Measurements from ENCODE around the gene ISM1. TPM values are rescaled to one million over a fixed set of nuclear protein-coding genes. Genes with fewer than 3 reads are reported as not detected.

ISM1 gene
- total RNA-seq, 1 experiment from 2014 or later = not detected

GRCh38 chr20:13285408-13285807 lies 64.3 kb downstream of the ISM1 start:
- Histone ChIP-seq H3K4me3 (no peak overlapping the region), H3K36me3 (no peaks in the 10 kb centered on the region), H3K27me3 (no peaks in the 10 kb centered on the region), H3K9me3 (no peaks in the 10 kb centered on the region)
- DNase-seq = no peak

GRCh38 chr20:13286052-13286451 lies 65.0 kb downstream of the ISM1 start:
- H3K4me3 ChIP-seq = no peak overlapping the region
- no peaks in the 10 kb centered on the region for H3K27me3 ChIP-seq
- DNase-seq = no peak
- H3K9me3 ChIP-seq = no peaks in the 10 kb centered on the region
- no peaks in the 10 kb centered on the region for H3K36me3 ChIP-seq

GRCh38 chr20:13286607-13287006 lies 65.5 kb downstream of the ISM1 start:
- Histone ChIP-seq H3K27me3 (no peaks in the 10 kb centered on the region), H3K4me3 (no peak overlapping the region), H3K36me3 (no peaks in the 10 kb centered on the region), H3K9me3 (no peaks in the 10 kb centered on the region)
- DNase-seq = no peak

GRCh38 chr20:13288357-13288756 lies 67.3 kb downstream of the ISM1 start:
- H3K27me3 ChIP-seq = no peaks in the 10 kb centered on the region
- no peaks in the 10 kb centered on the region for H3K9me3 ChIP-seq
- DNase-seq = no peak
- no peak overlapping the region for H3K4me3 ChIP-seq
- H3K36me3 ChIP-seq = no peaks in the 10 kb centered on the region

GRCh38 chr20:13289031-13289430 lies 68.0 kb downstream of the ISM1 start:
- H3K27me3 ChIP-seq = no peaks in the 10 kb centered on the region
- DNase-seq = no peak
- no peaks in the 10 kb centered on the region for H3K9me3 ChIP-seq
- no peaks in the 10 kb centered on the region for H3K36me3 ChIP-seq
- H3K4me3 ChIP-seq = no peak overlapping the region

GRCh38 chr20:13290724-13291123 lies 69.7 kb downstream of the ISM1 start:
- Histone ChIP-seq H3K36me3 (no peaks in the 10 kb centered on the region), H3K4me3 (no peak overlapping the region), H3K9me3 (no peaks in the 10 kb centered on the region), H3K27me3 (no peaks in the 10 kb centered on the region)
- DNase-seq = no peak

- no peaks in the 10 kb centered on the region for H3K9me3 ChIP-seq
- H3K27me3 ChIP-seq = no peaks in the 10 kb centered on the region
- DNase-seq = no peak
- no peak overlapping the region for H3K4me3 ChIP-seq
- H3K36me3 ChIP-seq = no peaks in the 10 kb centered on the region
Observed at GRCh38 chr20:13291157-13291556, 70.1 kb downstream of the ISM1 start.

GRCh38 chr20:13292201-13292885 lies 71.3 kb downstream of the ISM1 start:
- Histone ChIP-seq H3K9me3 (no peaks in the 10 kb centered on the region), H3K27me3 (no peaks in the 10 kb centered on the region), H3K36me3 (no peaks in the 10 kb centered on the region), H3K4me3 (no peak overlapping the region)
- DNase-seq = no peak

- Histone ChIP-seq H3K9me3 (no peaks in the 10 kb centered on the region), H3K27me3 (no peaks in the 10 kb centered on the region), H3K4me3 (no peak overlapping the region), H3K36me3 (no peaks in the 10 kb centered on the region)
- DNase-seq = no peak
Observed at GRCh38 chr20:13294522-13294921, 73.4 kb downstream of the ISM1 start.

- Histone ChIP-seq H3K9me3 (no peaks in the 10 kb centered on the region), H3K4me3 (no peak overlapping the region), H3K27me3 (no peaks in the 10 kb centered on the region; the same call in 1 of the 2 replicates)
Observed at GRCh38 chr20:13295637-13296036, 74.6 kb downstream of the ISM1 start.

GRCh38 chr20:13296070-13296469 lies 75.0 kb downstream of the ISM1 start:
- no peak for DNase-seq
- H3K36me3 ChIP-seq = no peaks in the 10 kb centered on the region
- H3K27me3 ChIP-seq = no peaks in the 10 kb centered on the region; the same call in 1 of the 2 replicates
- H3K9me3 ChIP-seq = no peaks in the 10 kb centered on the region
- no peak overlapping the region for H3K4me3 ChIP-seq

More at GRCh38 chr20:13295637-13296036, 74.6 kb downstream of the ISM1 start:
- DNase-seq = no peak
- H3K36me3 ChIP-seq = no peaks in the 10 kb centered on the region

GRCh38 chr20:13297147-13297899 lies 76.2 kb downstream of the ISM1 start:
- Histone ChIP-seq H3K27me3 (no peaks in the 10 kb centered on the region; the same call in 1 of the 2 replicates), H3K9me3 (no peaks in the 10 kb centered on the region), H3K36me3 (no peaks in the 10 kb centered on the region), H3K4me3 (no peak overlapping the region)
- no peak for DNase-seq

GRCh38 chr20:13298692-13299373 lies 77.8 kb downstream of the ISM1 start:
- Histone ChIP-seq H3K36me3 (no peaks in the 10 kb centered on the region), H3K9me3 (no peaks in the 10 kb centered on the region; the same call in 1 of the 2 replicates), H3K4me3 (no peak overlapping the region), H3K27me3 (no peaks in the 10 kb centered on the region; the same call in 1 of the 2 replicates)
- DNase-seq = no peak

- no peaks in the 10 kb centered on the region; the same call in 1 of the 2 replicates for H3K27me3 ChIP-seq
- H3K9me3 ChIP-seq = no peaks in the 10 kb centered on the region; the same call in 1 of the 2 replicates
- no peak overlapping the region for H3K4me3 ChIP-seq
- DNase-seq = no peak
- H3K36me3 ChIP-seq = no peaks in the 10 kb centered on the region
Observed at GRCh38 chr20:13299401-13299800, 78.3 kb downstream of the ISM1 start.

GRCh38 chr20:13301596-13301995 lies 80.5 kb downstream of the ISM1 start:
- H3K9me3 ChIP-seq = no peaks in the 10 kb centered on the region; the same call in 1 of the 2 replicates
- DNase-seq = no peak
- no peaks in the 10 kb centered on the region for H3K36me3 ChIP-seq
- no peak overlapping the region for H3K4me3 ChIP-seq
- H3K27me3 ChIP-seq = no peaks in the 10 kb centered on the region; the same call in 1 of the 2 replicates

- DNase-seq = peak; percentile 31
- Histone ChIP-seq H3K9me3 (no peaks in the 10 kb centered on the region; the same call in 1 of the 2 replicates), H3K4me3 (no peak overlapping the region), H3K36me3 (no peaks in the 10 kb centered on the region), H3K27me3 (no peaks in the 10 kb centered on the region; the same call in 1 of the 2 replicates)
Observed at GRCh38 chr20:13302647-13303450, 81.8 kb downstream of the ISM1 start.

All from MG63 (cell line).